HG02885 (cell line): Measurements from ENCODE around the gene TOM1.

Source experiments
- ATAC-seq: cut with Tn5 transposase; IDR thresholded peaks from one replicate; pipeline ENCODE4 v1.9.1; 2021; ENCODE audit warnings: mild to moderate bottlenecking; ENCODE audit not compliant: unreplicated experiment, poor library complexity

The TOM1 gene

DNA sequence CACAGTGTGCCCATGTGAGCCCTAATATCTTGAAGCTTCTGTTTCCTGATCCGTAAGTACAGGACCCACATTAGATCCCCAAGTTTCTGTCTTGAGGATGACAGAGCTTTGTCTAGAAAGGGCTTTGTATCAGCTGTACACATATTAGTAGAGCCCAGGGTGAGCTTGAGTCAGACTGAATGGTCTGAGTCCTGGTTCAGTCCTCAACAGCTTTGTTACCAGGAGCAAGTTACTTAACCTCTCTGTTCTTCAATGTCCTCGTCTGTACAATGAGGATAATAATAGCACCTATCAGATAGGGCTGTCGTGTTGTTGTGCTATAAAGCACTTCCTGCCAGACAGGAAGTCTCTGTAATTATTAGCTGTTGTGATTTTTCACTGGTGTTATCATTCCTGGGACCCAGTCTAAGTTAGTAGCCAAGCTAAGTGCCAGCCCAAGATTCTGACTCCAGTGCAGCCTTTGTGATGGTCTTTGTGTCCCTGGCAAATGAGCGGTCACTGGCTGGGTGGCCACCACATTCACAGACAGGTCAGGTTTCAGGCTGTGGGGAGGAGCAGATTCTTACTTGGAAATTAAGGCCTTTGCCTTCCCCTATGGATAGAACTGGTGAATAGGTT lies 6.8 kb downstream of the TOM1 start:
- ATAC-seq, result no peak

DNA sequence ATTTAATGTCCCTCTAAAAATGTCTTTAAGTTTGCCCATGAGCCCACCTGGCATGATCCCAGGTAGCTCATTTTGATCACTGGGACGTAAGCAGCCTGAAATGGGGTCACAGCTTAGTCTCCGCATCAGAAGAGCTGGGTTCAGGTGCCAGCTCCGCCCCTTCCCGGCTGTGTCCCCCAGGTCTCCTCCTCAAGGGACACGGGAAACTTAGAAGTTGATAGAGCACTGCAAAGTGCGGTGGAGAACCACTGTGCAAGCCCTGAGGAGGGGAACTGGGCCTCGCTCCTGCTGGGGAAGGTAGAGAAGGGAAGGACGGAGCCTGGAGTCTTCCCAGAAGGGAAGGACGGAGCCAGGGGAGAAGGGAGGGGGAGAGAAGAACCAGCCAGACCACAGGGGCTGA lies 7.7 kb downstream of the TOM1 start:
- ATAC-seq, result no peak

DNA sequence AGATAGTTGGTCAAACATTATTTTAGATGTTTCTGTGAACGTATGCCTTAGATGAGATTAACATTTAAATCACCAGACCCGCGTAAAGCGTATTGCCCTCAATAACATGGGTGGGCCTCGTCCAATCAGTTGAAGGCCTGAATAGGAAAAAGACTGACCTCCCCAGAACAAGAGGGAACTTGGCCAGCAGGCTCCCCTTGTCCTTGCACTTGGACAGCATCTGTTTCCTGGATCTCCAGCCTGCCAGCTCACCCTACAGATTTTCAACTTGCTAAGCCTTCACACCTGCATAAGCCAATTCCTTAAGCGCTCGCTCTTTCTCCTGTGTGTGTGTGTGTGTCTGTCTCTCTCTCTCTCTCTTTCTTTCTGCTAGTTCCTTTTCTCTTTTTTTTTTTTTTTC lies 8.2 kb downstream of the TOM1 start:
- ATAC-seq, result no peak

DNA sequence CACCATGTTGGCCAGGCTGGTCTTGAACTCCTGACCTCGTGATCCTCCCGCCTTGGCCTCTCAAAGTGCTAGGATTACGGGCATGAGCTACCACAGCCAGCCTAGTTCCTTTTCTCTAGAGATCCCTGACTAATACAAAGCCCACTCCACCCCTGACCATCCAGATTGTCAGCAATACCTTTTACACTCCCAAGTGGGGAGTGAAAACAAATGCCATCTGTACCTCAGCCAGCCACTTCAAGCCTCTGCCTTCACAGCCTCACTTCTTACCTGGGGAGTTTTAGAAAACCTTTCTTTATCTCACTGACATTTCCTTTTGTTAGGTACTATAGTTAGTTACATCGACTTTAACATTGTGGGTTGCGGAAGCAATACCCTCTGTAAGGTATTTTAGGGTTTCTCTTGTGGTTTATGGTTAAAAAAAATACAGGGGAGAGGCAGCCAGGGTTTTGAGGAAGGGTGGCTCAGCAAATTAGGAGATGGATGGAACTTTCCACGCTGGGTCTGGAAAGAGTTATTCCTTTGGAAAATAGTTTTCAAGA lies 8.9 kb downstream of the TOM1 start:
- peak; percentile 36 for ATAC-seq

DNA sequence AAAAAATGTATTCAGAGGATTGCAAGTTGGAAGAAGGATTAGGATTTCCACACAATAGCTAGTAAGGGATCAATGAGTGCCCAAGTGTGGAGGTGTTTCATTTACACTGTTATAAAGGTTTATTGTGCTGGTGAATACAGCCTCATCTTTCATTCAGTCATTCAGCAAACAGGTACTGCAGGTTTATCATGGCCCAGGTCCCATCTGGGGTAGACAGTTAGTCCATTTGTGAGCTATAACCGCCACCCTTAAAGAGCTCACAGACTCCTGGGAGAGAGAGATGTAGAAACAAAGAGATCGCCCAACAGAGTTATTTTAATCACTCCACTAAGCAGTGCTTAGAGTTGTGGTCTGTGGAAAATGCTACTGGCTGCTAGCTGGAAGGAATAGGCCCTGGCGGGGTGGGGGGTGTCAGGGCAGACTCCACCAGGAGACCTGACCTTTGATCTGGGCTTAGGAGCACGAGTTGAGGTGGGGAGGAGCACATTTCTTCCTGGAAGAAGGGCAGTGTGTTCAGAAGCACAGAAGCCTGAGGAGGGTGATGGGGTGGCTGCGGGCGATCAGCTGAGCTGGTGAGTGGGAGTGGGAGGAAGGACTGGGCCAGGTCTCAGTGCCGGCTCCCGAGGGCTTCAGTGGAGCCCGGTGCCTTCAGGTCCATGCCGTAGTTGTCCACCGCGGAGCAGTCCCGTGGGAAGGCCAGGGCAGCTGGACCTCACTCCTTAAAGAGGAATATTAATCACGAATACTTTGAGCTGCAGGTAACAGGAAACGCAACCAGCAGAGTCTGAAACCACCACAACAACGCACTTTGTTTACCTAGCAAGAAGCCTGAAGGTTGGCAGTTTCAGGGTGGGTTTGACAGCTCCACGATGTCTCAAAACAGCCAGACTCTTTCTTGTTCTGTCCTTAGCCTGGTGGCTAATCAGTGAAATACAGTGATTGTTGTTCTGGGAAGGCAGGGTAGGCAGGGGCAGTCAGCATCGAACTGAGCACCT lies 11.2 kb downstream of the TOM1 start:
- no peak for ATAC-seq

DNA sequence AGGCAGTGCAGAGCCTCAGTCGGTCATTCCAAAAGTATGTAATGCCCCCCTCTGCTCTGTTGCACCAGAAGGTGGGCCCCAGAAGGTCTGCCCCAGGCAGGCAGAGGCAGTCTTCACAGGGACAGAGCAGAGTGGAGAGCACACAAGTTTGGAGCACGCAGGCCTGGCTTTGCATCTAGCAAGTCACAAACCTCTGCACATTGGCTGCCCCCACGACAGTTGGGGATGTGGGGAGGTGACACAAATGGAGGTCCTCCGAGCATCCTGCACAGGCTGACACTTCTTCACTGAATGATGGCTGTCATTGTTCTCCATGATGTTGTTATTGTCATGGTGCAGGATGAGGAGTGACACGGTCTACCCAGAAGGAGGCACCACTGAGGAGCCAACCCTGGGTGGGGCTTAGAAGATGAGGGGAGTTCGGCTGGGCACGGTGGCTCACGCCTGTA lies 11.9 kb downstream of the TOM1 start:
- ATAC-seq, result no peak

DNA sequence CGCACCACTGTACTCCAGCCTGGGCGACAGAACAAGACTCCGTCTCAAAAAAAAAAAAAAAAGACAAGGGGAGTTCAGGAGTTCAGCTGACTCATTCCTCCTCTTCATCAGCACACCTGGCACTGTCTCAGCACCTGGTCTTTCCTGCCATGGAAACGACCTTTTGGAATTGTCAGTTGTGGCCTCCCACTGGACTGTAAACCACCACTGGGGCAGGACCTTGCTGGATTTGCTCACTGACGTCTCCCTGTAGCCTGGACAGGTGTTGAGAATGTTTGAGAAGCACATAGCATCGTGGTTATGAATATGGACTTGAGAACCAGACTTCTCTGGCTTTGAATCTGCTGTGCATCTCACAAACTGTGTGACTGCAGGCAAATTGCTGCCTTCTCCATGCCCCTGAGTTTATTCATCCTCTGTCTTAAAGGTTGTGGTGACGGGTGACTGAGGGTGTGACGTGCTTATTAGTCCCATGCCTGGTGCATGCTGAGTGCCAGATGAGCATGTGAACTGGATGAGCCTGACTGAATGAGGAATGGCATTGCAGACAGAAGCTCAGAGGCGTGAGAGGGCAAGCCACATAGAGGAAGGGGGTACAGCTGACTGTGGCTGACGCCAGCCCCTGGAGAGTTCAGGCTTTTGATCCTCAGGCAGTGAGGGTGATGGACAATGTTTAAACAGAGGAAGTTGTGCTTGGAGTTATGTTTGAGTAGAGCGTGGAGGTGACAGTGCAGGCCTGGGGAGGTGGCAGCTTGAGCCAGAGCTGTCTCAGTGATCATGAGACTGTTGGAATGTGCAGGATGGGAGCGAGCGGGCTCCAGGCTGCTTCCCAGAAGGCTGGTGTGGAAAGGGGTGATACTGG lies 12.7 kb downstream of the TOM1 start:
- no peak for ATAC-seq

DNA sequence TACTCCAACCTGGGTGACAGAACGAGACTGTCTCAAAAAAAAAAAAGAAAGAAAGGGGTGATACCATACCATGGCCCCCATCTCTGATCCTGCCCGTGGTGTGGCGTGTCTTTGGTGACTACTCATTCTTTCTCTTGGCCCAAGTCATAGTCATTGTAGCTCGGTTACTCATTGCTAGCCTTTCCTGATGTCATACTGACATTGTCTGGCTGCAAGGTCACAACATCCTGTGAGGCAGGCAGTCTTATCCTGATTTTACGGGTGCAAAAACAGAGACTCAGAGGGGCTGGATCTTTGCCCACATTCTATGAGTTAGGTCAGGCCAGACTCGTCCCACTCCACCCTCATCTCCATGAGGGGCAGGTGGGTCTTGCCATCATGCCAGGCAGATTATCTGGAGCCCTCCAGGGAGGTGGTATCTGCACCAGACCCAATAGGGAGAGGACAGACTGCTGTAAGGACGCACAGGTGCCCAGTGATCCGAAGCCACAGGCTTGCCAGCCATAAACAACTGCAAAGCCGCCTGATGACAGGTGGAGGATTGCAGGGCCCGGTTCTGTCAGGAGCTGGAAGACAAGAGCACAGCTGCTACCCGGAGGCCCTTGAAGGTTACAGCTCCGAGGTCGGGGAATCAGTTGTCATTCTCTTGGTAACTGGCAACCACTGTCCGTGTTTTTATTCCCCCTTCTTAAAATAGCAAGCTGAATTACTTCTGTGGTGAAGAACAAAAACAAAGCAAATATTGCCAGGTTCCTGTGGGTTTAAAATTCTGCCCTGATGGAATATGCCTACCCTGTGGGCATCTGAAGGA lies 13.8 kb downstream of the TOM1 start:
- ATAC-seq, result no peak

DNA sequence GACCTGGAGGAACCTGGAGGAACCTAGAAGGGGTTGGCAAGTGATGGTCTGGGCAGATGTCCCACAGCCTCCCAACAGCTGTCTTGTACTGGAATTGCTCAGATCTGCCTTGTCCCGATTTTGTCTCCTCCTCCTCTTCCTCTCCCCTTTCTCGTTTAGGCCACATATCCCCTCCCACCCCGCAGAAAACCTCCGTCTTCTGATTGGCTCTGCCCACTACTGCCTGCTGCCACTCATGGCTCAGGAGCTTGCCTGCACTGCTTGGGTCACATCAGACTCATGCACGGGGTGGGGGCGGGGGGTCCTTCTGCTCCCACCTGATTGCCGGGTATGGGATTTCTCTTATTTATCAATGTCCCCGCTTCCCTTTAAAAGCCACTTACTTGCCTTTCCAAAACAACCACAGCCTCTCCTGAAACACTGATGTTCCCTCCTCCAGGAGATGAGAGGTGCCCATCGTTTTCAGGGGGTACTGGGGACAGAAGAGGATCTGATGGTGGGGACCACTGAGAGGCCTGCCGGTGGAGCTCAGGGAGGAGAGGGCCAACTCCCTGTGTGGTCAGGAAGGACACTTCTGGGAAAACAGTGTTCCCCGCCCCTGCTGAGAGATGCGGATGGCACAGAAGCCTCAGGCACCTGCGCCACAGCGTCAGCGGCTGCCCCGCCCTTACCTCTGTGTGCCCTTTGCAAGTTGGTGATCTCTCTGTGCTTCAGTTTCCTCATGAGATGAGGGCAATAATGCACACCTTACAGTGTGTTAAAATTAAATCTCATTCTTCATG lies 14.7 kb downstream of the TOM1 start:
- ATAC-seq, result no peak

DNA sequence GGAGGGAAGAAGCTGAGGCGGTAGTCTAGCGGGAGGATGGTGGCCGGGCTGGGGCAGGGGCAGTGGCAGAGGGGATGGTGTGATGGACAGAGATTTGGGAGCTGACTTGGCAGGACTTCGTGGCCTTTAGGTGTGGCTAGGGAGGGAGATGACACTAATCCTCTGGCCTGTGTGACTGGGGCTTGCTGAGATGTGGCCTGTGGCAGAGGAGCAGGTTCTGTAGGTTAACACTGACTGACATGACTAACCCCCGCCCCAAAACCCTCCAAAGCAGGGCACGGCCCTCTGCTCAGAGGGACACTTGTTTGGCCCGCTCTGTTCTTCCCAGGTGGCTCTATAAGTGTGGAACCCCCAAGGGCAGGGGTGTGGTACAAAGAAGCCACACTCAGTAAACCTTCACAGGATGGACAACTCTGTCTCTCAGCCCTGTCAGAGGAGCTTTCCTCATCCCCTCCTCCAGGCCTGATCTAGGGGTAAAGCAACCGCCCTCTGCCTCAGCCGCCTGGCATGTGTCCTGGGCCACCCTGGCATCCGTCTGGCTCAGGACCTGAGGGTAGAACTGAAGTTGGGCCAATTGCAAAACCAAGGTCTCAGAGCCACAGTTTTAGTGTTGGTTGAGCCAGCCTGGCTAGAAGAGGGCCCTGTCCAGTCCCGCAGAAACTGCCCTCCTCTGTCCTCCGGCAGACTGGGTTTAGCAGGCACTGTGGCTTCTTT lies 15.6 kb downstream of the TOM1 start:
- no peak for ATAC-seq

DNA sequence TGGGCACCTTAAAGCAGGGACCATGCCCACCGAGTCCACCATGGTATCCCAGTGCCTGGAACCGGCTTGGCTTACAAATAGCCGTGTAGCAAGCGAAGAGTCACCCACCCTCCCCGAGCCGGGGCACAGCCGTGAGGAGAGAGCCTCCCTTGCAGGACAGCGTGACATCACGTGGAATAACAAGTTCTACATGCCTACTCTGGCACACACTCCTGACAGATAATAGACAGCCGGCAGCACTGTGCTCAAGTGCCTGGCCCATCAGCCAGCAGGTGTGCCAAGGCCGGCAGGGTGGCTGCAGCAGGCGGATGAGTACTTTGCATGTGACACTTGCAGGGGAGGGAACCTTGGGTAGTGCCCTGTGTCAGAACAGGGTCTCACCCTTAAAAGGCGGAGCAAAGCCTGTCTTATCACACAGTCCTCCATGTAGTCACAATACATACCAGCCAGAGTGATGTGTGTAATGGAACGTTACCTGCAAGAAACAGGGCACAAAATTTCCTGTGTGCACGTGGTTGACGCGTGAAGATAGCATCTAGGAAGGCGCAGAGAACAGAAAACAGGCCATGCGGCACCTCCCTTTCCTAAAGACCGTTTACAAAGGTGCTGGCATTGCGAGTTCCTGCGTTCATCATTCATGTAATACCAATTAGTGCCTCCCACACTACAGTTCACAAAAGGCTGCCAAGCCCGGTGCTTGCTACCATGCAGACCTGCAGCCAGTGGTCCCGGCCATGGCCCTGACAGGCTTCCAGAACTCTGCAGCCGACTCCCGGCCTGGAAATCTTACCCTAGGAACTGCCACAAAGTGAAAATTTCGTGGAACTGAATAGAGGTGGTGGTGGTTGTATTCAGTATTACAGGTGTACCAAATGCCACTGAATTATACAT lies 16.4 kb downstream of the TOM1 start:
- ATAC-seq, result no peak

DNA sequence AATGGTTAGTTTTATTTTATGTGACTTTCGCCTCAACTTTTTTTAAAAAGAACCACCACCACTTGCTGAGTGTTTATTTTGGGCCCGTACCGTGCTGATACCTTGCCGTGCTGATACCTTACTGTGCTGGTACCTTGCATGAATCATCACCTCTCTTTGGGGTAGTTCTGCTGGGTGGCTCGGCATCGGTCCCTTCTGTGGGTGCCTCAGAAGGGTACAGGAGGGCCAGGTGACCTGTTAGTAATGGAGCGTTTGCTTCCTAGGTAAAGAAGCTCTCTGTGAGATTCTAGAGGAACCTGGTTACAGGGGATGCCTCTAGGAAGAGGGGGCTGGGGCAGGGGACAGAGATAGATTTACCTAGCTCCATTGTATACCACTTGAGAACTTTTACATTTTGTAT lies 17.1 kb downstream of the TOM1 start:
- no peak for ATAC-seq

DNA sequence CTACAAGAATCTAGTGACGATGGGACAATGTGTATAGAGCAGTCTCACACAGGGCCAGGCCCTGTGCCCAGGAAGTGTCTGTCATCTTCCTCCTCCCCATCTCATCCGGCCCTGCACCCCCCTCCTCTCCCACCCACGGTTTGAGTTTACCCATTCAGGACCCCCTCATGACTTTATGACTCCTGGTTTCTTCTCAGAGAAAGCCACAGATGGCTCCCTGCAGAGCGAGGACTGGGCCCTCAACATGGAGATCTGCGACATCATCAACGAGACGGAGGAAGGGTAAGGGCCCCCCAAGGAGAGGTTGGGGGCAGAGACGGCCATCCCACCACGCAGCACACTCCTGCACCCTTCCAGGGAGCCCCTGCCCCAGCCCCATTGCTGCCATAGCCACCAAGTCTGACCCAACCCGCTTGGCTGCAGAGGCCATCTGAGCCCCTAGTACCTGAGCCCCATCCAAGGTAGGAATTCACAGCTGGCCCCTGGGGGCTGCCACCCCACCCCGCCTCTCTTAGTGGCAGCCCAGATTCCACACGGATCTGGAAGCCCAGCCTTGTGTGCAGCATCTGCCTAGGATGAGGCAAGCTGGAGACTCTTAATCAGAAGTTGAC lies 18.1 kb downstream of the TOM1 start:
- ATAC-seq, result no peak

DNA sequence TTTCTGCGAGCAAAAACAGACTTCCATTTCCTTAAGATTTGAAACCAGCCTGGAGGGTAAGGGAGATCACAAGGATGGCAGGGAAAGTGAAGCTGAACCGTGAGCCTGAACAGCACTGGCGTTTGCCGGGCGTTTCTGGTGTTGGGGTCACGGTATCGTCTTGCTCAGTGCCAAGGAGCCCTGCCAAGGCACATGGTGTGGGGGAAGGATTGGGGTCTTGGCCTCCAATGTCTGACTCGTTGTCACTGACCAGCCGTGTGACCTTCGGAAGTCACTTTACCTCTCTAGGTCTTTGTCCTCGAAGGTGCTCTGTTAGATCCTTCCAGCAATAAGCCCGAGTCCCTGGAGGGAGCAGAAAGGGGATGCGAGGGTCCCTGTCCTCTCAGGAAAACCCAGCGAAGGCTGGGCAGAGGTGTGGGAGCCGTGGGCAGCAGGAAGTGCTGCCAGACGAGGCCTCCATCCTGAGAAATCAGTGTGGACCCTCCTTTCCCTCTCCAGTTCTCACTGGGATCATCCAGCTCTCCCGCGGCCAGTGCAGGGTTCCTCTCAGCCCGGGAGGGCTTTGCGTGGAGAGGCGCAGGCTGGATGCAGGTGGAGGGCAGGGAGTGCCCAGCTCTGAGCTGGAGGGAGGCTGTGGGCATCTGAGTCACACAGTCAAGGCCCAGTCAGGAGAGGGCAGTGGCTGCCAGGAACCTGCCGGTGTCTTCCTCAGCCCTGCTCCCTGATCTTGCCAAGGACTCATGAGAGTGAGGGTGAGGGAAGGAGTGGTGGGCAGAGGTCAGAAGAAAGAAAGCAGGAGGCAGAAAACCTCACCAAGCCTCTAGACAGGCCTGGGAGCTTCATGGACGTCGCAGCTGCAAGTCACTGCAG lies 18.9 kb downstream of the TOM1 start:
- no peak for ATAC-seq

DNA sequence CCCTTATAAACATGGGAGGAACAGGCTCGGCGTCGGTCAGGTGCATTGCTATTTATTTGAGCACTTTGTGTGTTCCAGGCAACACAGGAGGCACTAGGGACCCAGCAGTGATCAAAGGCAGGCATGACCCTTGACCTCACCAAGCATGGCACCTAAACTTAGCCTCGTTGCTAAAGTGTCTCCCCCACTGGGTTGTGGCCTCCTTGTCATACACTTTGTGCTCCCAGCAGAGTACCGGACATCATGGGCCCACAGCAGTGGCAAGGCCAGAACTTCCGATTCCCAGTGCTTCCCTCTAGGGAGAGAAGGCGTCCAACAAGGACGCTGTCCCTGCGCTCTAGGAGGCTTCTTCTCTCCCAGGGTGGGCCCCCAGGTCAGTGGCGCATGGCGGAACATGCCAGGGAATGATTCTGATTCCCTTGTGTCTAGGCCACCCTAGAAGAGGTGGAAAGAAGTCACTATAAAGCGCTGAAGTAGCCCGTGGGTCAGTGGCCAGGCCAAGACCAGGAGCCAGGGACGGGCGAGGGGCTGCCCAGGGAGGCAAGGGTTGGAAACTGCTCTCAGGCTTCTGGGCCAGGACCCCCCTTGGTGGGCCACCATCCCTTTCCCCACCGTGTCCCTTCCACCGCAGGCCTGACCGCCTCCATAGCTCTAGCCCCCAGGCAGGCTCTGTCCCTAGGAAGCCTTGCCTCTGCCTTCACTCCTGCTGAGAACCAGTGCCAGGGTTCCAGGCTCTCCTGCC lies 19.7 kb downstream of the TOM1 start:
- no peak for ATAC-seq
